Measurements from ENCODE around the gene KIDINS220. TPM values are rescaled to one million over a fixed set of nuclear protein-coding genes. Genes with fewer than 3 reads are reported as not detected.

KIDINS220 gene
- total RNA-seq (2022; extraction: Qiagen RNA extraction; ENCODE audit: low read depth) = 14.9 to 22.8 TPM (median 19.3 TPM) in 5 replicates

GRCh38 chr2:8836971-8837794 is at the start of gene KIDINS220:
Gene KIDINS220, minus strand, starts transcription at chr2:8837613. Its CDS starts 10,520 bp downstream, at chr2:8827093.

GRCh38 chr2:8681786-8682692 is 155.4 kb downstream of the KIDINS220 start, which contains the start of gene ID2:
Gene ID2, plus strand, starts transcription at chr2:8682056. Its CDS starts 110 bp downstream, at chr2:8682166.

Other genes starting within 250 kb of the KIDINS220 start
- 76.4 to 134 TPM (median 92.1 TPM) in 5 replicates for gene ID2, start 155.6 kb downstream of the KIDINS220 start, total RNA-seq (2022; extraction: Qiagen RNA extraction; ENCODE audit: low read depth)
- gene MBOAT2, start 166.1 kb upstream of the KIDINS220 start, total RNA-seq (2022; extraction: Qiagen RNA extraction; ENCODE audit: low read depth) = 28.5 to 49.8 TPM (median 41.0 TPM) in 5 replicates